Neuronal stem cell (in vitro differentiated cells): ENCODE data around the gene HAGHL.
A peak's percentile ranks its signal among the peaks of the same experiment; 100 is the strongest.

Experiments used
- DNase-seq: peaks from one replicate; pipeline ENCODE4 v3.0.0-alpha.2; 2013; ENCODE audit warnings: low spot score
- H2AFZ ChIP-seq: one replicate; pipeline ENCODE4 v1.6.1; 2013; ENCODE audit warnings: mild to moderate bottlenecking, low read length, inconsistent platforms
- H2AK5ac ChIP-seq: 2 replicates; pipeline ENCODE4 v1.6.1; 2013; ENCODE audit warnings: low read depth, mild to moderate bottlenecking, inconsistent platforms, low read length, moderate library complexity, mixed read lengths
- H2BK120ac ChIP-seq: 2 replicates; pipeline ENCODE4 v1.6.1; 2013; ENCODE audit warnings: low read depth, mild to moderate bottlenecking, inconsistent platforms, low read length, moderate library complexity, mixed read lengths
- H2BK12ac ChIP-seq: one replicate; pipeline ENCODE4 v1.6.1; 2013; ENCODE audit warnings: low read length, inconsistent platforms
- H2BK15ac ChIP-seq: 2 replicates; pipeline ENCODE4 v1.6.1; 2013; ENCODE audit warnings: mild to moderate bottlenecking, low read length, inconsistent platforms, mixed read lengths
- H2BK5ac ChIP-seq: one replicate; pipeline ENCODE4 v1.6.1; 2013; ENCODE audit warnings: inconsistent platforms, mild to moderate bottlenecking, low read length, moderate library complexity
- H3K14ac ChIP-seq: one replicate; pipeline ENCODE4 v1.6.1; 2013; ENCODE audit warnings: low read length, inconsistent platforms
- H3K18ac ChIP-seq: 2 replicates; pipeline ENCODE4 v1.6.1; 2013; ENCODE audit warnings: low read length, inconsistent platforms
- H3K23ac ChIP-seq: 2 replicates; pipeline ENCODE4 v1.6.1; 2013; ENCODE audit warnings: low read depth, mild to moderate bottlenecking, mixed read lengths, low read length, inconsistent platforms; ENCODE audit not compliant: poor library complexity
- H3K27ac ChIP-seq: replicated peaks from 3 replicates; pipeline ENCODE4 v1.5.1; 2013; ENCODE audit warnings: low read length, inconsistent platforms
- H3K27me3 ChIP-seq, 3 experiments: 2 replicates each; pipeline ENCODE4 v1.6.1; 2013; ENCODE audit warnings: low read length in 3 of 3, mild to moderate bottlenecking in 2 of 3, inconsistent platforms in 1 of 3, low read depth in 1 of 3, mixed read lengths in 1 of 3, moderate library complexity in 1 of 3; ENCODE audit not compliant: control insufficient read depth in 3 of 3, insufficient read depth in 3 of 3
- H3K36me3 ChIP-seq, 2 donors: replicated peaks in 1 of 2; 2 replicates each; pipeline ENCODE4 v1.6.1; 2013; ENCODE audit warnings: low read length in 2 of 2; ENCODE audit not compliant: control insufficient read depth in 2 of 2, insufficient read depth in 2 of 2
- H3K4ac ChIP-seq: 2 replicates; pipeline ENCODE4 v1.6.1; 2013; ENCODE audit warnings: inconsistent platforms, mild to moderate bottlenecking, low read length, moderate library complexity
- H3K4me1 ChIP-seq, 2 donors: 1 replicate in 1 of 2; 2 replicates in 1 of 2; pipeline ENCODE4 v1.6.1; 2013; ENCODE audit warnings: low read length in 2 of 2, low read depth in 1 of 2; ENCODE audit not compliant: control insufficient read depth in 2 of 2, insufficient read depth in 1 of 2
- H3K4me2 ChIP-seq: one replicate; pipeline ENCODE4 v1.6.1; 2013; ENCODE audit warnings: mild to moderate bottlenecking, low read length, inconsistent platforms; ENCODE audit not compliant: insufficient read depth, poor library complexity, severe bottlenecking
- H3K4me3 ChIP-seq, 2 donors: 2 replicates each; pipeline ENCODE4 v1.5.1; 2013; ENCODE audit warnings: low read length in 2 of 2, mild to moderate bottlenecking in 2 of 2, inconsistent platforms in 1 of 2, moderate library complexity in 1 of 2
- H3K79me1 ChIP-seq: one replicate; pipeline ENCODE4 v1.6.1; 2013; ENCODE audit warnings: low read depth, mild to moderate bottlenecking, inconsistent platforms, low read length, moderate library complexity
- H3K9ac ChIP-seq: one replicate; pipeline ENCODE4 v1.6.1; 2013; ENCODE audit warnings: mild to moderate bottlenecking, low read depth, low read length, inconsistent platforms; ENCODE audit not compliant: poor library complexity
- H3K9me3 ChIP-seq, 2 donors: replicated peaks in 1 of 2; 2 replicates each; pipeline versions ENCODE3 to v1.6.1; 2013; ENCODE audit warnings: low read length in 2 of 2, mild to moderate bottlenecking in 2 of 2, inconsistent platforms in 1 of 2, low read depth in 1 of 2, mixed read lengths in 1 of 2, moderate library complexity in 1 of 2; ENCODE audit not compliant: control insufficient read depth in 2 of 2, insufficient read depth in 1 of 2
- H4K8ac ChIP-seq: one replicate; pipeline ENCODE4 v1.6.1; 2013; ENCODE audit warnings: low read depth, mild to moderate bottlenecking, inconsistent platforms, low read length, moderate library complexity
- H4K91ac ChIP-seq: one replicate; pipeline ENCODE4 v1.6.1; 2013; ENCODE audit warnings: low read length, low read depth, mild to moderate bottlenecking, inconsistent platforms; ENCODE audit not compliant: poor library complexity
- WGBS, 2 donors: extraction: QIAGEN DNeasy Blood & Tissue Kit; methylation state at CpG; one replicate each; pipeline ENCODE4 v1.1.7; 2013; ENCODE audit warnings: missing lambda C conversion rate in 2 of 2, mixed read lengths in 1 of 2; ENCODE audit not compliant: insufficient read length in 2 of 2, insufficient replicate concordance in 1 of 2; ENCODE audit errors: extremely low coverage in 2 of 2; 5-methylcytosine and 5-hydroxymethylcytosine counted together

Gene HAGHL

GRCh38 chr16:776824-777223 lies 49.9 kb downstream of the HAGHL start:
- Histone ChIP-seq H3K9ac (no peak overlapping the region), H3K18ac (no peak overlapping the region), H4K91ac (no peak overlapping the region), H2BK5ac (no peak overlapping the region), H2BK12ac (no peak overlapping the region), H2AFZ (no peak overlapping the region), H2AK5ac (no peak overlapping the region), H2BK120ac (no peak overlapping the region), H3K4me2 (no peak overlapping the region), H3K79me1 (peaks cover 2% of the 10 kb centered on the region), H2BK15ac (no peak overlapping the region), H3K27me3 (peaks cover 0 to 49% (median 3%) of the 10 kb centered on the region in 3 experiments), H4K8ac (no peak overlapping the region), H3K27ac (no peak overlapping the region), H3K4ac (no peak overlapping the region), H3K23ac (no peak overlapping the region), H3K4me3 (no peak overlapping the region), H3K9me3 (peaks cover 0 to 1% of the 10 kb centered on the region in 2 donors), H3K14ac (no peak overlapping the region), H3K36me3 (no peaks in the 10 kb centered on the region), H3K4me1 (peaks cover 0 to 3% of the 10 kb centered on the region in 2 donors)
- DNase-seq: no peak
- no CpG with 5 or more reads among the region's 9 CpGs for WGBS, 2 donors

- Histone ChIP-seq H3K4me1 (peaks cover 0 to 3% of the 10 kb centered on the region in 2 donors), H3K79me1 (peaks cover 2% of the 10 kb centered on the region), H3K23ac (no peak overlapping the region), H3K4me2 (no peak overlapping the region), H2BK12ac (no peak overlapping the region), H3K9me3 (peaks cover 0 to 1% of the 10 kb centered on the region in 2 donors), H2AK5ac (no peak overlapping the region), H3K14ac (no peak overlapping the region), H3K18ac (no peak overlapping the region), H3K4ac (no peak overlapping the region), H3K4me3 (no peak overlapping the region), H2AFZ (peak overlapping the region; percentile 66), H3K36me3 (no peaks in the 10 kb centered on the region), H4K91ac (no peak overlapping the region), H2BK15ac (peak overlapping the region; percentile 98), H2BK5ac (no peak overlapping the region), H3K27ac (no peak overlapping the region), H2BK120ac (no peak overlapping the region), H3K9ac (no peak overlapping the region), H3K27me3 (peaks cover 0 to 57% (median 3%) of the 10 kb centered on the region in 3 experiments), H4K8ac (no peak overlapping the region)
- DNase-seq: no peak
- WGBS, 2 donors: no CpG with 5 or more reads among the region's 16 CpGs
These were observed 50.9 kb downstream of the HAGHL start for GRCh38 chr16:777826-778225.

GRCh38 chr16:778447-778846 lies 51.5 kb downstream of the HAGHL start:
- Histone ChIP-seq H2BK5ac (no peak overlapping the region), H3K79me1 (peaks cover 2% of the 10 kb centered on the region), H2BK12ac (peak overlapping the region; percentile 90), H3K4me1 (peaks cover 0 to 3% of the 10 kb centered on the region in 2 donors), H2AFZ (no peak overlapping the region), H3K14ac (peak overlapping the region; percentile 9), H3K9me3 (peaks cover 0 to 1% of the 10 kb centered on the region in 2 donors), H3K4ac (no peak overlapping the region), H3K9ac (peak overlapping the region; percentile 24), H4K91ac (peak overlapping the region; percentile 9), H3K4me3 (no peak overlapping the region), H3K23ac (peak overlapping the region; percentile 73), H3K27ac (no peak overlapping the region), H3K18ac (peak overlapping the region; percentile 15), H3K27me3 (peaks cover 0 to 57% (median 3%) of the 10 kb centered on the region in 3 experiments), H2AK5ac (peak overlapping the region; percentile 88), H3K4me2 (no peak overlapping the region), H2BK120ac (no peak overlapping the region), H3K36me3 (no peaks in the 10 kb centered on the region), H4K8ac (no peak overlapping the region), H2BK15ac (peak overlapping the region; percentile 98)
- WGBS, 2 donors: no CpG with 5 or more reads among the region's 11 CpGs
- DNase-seq: no peak

DNA sequence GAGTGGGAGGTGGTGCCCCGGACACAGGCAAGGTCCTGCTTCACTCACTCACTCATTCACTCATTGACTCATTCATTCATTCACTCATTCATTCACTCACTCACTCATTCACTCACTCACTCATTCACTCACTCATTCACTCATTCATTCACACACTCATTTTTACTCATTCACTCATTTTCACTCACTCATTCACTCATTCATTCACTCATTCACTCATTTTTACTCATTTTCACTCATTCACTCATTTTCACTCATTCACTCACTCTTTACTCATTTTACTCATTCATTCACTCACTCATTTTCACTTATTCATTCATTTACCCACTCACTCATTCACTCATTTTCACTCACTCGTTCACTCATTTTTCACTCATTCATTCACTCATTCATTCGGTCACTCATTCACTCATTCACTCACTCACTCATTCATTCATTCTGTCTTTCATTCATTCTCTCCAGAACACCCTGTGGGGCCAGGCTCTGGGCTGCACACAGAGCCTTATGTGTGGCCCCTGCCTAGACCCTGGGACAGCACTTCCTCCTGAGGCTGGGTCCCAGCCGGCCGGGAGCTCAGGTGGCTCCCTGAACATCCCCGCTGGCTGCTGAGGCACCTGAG lies 52.1 kb downstream of the HAGHL start:
- DNase-seq: no peak
- H2BK5ac ChIP-seq: no peak overlapping the region
- WGBS, 2 donors: 100% methylated on average over 1 to 2 of the region's 6 CpGs
- H2BK120ac ChIP-seq: no peak overlapping the region
- H3K4me2 ChIP-seq: no peak overlapping the region
- H4K8ac ChIP-seq: no peak overlapping the region
- H3K14ac ChIP-seq: peak overlapping the region; percentile 9
- H2BK12ac ChIP-seq: no peak overlapping the region
- peak overlapping the region; percentile 9 for H4K91ac ChIP-seq
- peak overlapping the region; percentile 88 for H2AK5ac ChIP-seq
- H2AFZ ChIP-seq: no peak overlapping the region
- no peak overlapping the region for H3K23ac ChIP-seq
- peaks cover 0 to 1% of the 10 kb centered on the region in 2 donors for H3K9me3 ChIP-seq
- H3K4me1 ChIP-seq: peaks cover 0 to 3% of the 10 kb centered on the region in 2 donors
- H3K27ac ChIP-seq: no peak overlapping the region
- no peaks in the 10 kb centered on the region for H3K36me3 ChIP-seq
- no peak overlapping the region for H3K4me3 ChIP-seq
- no peak overlapping the region for H3K4ac ChIP-seq
- H3K18ac ChIP-seq: peak overlapping the region; percentile 15
- H3K79me1 ChIP-seq: peaks cover 2% of the 10 kb centered on the region
- H2BK15ac ChIP-seq: peak overlapping the region; percentile 98
- H3K9ac ChIP-seq: peak overlapping the region; percentile 24
- H3K27me3 ChIP-seq: peaks cover 0 to 57% (median 3%) of the 10 kb centered on the region in 3 experiments
